Activated CD8-positive, alpha-beta memory T cell treated with anti-CD3 and anti-CD28 coated beads, Interleukin-2, amount 50 U/mL, for 24 hours (primary cell): ENCODE data around the gene HOMER3.

Experiments
- DNase-seq: peaks from one replicate; pipeline ENCODE4 v3.0.0-alpha.2; 2020; ENCODE audit errors: extremely low read depth

Gene HOMER3

DNA sequence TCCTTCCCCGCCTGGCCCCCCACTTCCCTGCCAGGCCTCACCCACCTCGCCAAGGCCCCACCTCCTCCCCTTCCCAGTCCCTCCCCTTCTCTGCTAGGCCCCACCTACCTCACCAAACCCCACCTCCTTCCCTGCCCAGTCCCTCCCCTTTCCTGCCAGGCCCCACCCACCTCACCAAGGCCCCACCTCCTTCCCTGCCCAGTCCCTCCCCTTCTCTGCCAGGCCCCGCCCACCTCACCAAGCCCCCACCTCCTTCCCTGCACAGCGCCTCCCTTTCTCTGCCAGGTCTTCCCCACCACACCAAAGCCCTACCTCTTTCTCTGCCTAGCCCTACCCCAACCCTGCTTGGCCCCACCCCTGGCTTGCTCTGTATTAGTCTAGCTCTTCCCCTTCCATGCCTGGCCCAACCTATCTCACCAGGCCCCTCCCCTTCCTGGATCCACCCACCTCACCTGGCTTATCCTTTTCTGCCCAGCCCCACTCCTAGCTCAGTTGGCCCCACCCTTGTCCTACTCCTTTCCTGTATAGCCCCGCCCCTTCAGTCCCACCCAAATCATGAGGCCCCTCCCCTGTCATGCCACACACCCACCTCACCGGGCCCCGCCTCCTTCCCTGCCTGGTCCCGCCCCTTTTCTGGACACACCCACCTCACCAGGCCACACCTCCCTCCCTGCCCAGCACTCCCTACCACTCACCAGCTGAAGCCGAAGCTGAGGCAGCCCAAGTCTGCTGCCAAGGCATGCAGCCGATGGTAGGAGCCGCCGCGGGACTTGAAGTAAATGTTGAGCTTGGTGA, 61.2 kb downstream of the HOMER3 start:
- DNase-seq, result no peak
